HG03135 (cell line): ENCODE data around the gene KLC1.

ENCODE experiments used
- ATAC-seq: cut with Tn5 transposase; IDR thresholded peaks from one replicate; pipeline ENCODE4 v1.9.1; 2021; ENCODE audit warnings: mild to moderate bottlenecking, moderate library complexity; ENCODE audit not compliant: unreplicated experiment

Gene KLC1

DNA sequence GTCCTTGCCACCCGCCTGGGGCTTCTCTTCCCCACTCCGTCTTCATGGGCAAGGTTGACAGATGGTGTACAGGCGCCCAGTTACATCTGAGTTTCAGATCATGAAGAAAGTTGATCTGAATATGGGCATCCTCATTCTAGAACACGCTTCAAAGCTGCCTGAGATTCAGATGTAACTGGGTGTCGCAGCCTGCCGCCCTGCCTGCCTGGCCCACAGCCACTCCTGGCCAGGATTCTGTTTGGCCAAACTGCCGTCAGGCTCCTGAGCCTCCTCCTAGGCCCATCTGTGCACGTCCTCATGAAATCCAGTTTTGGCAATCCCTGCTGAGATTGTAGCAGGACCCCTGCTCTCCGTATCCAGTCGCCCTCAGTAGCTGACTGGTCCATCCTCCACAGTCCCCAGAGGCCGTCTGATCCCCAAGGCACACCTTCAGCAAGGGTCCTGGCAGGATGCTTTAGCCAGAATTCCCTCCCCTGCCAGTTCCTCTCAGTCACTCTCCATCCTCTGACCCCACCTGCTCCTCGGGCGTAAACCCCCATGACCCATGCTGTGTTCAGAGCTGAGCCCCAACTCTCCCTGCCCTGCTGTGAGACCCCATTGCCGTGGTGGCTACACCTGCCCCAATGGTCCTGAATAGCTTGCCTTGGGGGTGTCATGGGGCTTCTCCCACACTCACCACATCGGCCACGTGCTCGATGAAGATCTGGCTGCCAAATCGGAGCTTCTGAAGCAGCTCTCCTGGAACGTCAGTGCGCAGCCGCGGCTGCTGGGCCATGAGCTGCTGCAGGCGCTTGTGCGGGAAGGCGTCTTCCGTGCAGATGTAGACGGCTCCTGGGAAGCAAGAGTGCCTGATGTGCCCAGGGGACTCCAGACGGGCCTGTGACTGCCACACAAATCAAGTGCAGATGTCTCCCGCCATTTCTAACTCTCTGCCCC, 73.8 kb downstream of the KLC1 start:
- no peak for ATAC-seq

DNA sequence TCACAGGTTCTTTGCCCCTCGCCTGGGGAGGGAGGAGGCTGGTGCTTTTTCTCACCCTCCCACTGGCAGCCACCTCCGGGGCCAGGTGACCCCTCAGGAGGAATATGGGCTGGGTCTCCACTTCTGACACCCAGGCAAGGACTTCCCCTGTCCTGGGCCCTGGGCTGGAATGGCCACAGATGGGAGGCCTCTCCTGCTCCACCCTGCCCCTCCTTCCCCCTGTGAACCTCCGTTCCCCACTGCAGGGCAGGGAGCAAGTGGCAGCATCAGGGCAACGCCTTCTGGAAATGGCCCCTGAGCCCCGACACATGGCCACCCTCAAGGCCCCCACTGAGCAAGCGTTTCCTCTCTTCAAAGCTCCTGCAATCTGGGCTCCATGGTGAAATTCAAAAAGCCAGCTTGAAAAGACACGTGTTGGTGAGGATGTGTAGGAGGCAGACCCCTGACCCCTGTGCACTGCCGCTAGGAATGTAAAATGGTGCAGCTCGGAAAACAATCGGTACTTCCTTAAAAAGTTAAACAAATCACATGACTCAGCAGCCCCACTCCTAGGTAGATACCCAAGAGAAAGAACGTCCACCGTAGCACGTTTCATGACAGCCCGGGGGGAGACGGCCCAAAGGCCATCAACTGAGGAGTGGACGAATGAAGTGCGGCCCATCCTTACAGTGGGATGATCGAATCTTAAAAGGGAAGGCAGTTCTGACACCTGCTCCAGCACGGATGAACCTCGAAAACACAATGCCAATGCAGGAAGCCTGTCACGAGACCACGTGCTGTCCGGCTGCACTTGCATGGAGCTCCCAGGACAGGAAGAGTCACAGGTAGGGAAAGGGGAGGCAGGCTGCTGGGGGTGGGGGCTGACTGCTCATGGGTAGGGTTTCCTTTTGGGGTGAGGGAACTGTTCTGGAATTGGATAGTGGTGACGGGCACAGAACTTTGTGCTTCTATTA, 74.7 kb downstream of the KLC1 start:
- no peak for ATAC-seq

DNA sequence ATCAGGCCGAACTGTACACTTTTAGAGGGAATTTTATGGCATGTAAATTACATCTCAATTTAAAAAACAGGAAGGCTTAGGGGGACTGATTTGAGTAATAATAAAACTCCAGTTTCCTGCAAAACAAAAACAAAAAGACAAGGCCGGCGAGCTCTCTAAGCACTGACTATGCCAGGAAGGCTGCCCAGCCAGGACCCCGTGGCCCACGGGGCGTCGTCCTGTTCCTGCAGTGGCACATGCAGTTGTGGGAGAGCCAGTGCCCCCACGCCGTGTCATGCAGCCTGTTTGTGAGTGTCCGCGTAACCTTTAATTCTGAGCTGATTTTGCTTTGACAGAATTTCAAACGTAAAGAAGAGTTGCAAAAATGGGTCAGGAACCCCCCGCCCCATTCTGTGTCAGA, 75.7 kb downstream of the KLC1 start:
- ATAC-seq, result no peak

DNA sequence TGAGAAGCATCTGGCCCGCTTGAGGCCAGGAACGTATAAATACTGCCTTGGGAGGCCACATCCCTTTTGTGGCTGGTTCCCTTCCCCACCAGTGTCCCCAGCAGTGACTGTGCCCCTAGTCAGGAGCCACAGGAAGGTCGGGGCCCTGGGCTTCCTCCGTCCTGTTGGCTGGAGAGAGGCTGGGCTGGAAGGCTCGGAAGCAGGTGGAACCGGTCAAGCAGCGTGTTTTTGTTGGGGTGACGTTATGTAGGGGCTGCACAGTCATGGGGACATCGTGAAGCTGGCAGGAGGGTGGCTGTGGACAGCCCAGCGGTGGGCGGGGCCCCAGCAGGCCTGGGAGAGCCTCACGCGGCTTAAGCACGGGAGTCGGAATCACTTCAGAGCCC, 76.1 kb downstream of the KLC1 start:
- ATAC-seq, result no peak

DNA sequence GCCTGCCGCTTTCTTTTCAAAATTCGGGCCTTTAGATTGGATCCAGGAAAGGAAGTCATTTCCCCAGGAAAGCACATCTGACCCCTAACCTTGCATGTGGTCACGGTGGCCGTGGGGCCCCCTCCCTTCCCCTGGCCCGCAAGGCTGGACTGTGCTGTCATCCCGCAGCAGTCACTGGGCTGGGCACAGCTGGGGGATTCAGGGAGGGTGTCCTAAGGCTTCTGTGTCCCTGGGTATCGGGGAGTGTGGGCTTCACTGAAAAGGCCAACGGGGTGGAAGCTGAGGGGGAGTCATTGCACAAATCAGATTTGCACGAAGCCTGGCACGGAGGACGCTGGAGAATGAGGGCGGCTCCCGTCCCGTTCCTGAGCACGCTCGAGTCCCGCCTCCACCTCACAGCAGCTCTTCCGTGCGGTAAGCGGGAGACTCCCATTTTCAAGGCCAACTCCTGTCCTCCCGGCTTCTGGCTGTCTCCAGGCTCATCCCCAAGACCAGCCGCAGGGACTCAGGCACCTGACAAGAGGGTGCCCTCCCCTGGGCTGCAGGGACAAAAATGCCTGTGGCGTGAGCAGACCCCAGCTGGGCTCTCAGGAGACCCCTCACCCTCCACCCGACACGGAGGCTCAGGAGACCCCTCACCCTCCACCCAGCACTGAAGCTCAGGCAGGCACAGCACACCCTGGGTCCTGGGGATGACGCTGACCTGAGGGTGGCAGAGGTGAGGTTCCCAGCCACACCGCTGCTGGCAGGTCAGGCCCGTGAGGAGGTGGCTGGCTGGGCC, 76.7 kb downstream of the KLC1 start:
- ATAC-seq, result no peak

DNA sequence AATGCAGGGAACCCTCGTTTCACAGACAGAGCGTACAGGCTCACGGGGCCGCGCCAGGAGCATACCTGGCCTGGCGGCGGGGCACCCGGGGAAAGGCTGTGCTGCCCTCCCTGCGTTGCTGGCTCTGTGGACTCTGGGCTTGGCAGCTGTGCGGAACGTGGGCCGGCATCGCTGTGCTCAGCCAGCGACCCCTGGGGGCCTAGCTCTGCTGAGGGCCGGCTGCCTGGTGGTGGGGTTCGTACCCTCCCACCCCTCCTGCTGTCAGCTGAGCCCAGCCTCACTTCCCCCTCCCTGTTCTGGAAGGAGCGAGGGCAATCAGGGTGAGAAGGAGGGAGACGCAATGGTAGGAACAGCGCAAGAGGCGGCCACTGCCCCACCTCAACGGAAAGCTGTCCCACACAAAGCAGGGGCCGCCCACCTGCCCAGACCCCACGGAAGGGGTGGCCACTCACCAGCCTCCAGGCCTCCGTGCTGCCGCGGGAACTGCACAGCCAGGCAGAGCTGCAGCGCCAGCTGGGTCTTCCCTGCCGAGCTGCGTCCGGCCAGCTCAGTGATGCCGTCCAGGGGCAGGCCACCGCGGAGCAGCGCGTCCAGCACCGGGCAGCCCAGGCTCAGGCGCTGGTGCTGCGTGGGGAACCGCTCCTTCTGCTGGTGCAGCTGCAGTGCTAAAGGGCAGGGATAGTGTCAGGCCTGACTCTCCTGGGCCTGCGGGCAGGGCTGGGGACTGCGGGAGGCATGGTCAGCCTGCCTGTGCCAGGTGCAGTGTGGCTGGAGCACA, 77.7 kb downstream of the KLC1 start:
- ATAC-seq, result no peak

DNA sequence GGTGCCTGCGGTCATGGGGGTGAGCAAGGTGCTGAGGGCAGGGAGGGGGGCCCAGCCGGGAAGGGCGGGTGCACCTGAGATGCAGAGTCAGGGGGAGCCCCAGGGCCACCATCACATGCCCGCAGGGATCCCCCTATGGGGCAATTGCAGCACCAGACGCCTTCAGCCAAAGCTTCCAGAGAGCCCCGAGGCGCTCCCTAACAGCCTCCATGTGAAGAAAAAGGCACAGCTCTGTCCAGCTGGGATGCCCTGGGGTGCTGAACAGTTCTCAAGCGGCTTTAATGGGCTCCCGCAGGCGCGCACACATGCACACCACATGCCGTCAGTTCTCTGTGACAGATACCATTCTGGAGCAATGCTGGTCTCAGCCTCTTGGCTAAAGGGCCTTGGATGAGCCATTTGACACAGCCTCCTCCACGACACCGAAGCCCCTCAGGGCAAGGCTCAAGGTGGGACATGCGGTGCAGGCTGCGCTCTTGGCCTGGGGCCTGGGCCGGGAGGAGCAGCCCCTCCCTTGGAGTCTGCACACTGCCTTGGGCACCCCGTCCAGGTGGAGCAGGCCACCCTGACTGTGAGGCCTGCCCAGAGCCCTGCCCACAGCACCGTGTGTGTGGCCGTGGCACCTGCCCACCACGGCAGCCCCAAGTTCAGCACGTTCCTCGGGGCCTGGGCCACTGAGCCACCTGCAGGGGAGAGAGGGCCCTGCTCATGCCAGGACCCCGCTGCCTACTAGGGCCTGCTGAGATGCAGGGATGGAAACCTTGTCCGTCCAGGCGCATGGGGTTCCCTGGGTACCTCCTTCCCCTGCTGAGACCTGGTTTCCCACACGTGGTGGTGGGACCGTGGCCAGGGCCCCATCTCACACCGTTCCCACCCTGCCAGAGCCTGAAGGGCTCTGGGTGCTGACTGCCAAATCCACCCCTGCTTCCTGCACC, 78.6 kb downstream of the KLC1 start:
- ATAC-seq, result no peak

DNA sequence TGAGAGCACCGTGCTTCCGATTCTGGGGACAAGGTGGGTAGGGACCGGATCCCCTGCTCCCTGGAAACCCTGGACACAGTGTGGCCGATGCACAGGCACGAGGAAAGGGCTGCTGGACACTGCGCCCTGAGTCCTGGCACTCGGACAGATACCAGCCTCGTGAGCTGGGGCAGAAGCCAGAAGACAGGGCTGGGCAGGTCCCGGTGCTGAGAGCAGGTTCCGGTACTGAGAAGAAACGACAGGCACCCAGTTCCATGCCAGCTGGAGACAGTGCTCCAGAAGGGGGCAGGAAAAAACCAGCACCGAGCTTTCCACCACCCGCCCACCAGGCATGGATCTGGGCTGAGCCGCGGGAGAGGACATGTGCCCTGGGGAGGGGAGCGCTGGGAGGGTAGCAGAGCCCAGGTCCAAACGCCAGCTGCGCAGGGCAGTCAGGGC, 79.8 kb downstream of the KLC1 start:
- ATAC-seq, result no peak

DNA sequence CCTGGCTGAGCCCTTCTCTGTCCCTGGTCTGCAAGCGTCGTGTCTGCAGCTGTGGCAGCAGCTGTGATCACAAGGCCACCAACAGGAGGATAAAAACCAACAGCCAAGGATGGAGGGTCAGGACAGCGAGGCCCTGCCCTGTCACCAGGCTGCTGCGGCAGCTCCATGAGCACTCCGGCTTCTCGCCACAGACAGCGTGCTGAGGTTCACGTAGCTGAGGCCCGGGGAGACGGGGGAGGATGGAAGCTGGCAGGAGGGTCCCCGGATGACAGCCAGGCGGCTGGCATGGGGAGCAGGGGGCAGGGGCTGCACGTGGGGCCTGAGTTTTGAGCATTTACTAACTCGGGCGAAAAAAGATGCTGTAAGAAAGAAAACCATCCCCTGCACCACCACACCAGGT, 80.8 kb downstream of the KLC1 start:
- no peak for ATAC-seq

DNA sequence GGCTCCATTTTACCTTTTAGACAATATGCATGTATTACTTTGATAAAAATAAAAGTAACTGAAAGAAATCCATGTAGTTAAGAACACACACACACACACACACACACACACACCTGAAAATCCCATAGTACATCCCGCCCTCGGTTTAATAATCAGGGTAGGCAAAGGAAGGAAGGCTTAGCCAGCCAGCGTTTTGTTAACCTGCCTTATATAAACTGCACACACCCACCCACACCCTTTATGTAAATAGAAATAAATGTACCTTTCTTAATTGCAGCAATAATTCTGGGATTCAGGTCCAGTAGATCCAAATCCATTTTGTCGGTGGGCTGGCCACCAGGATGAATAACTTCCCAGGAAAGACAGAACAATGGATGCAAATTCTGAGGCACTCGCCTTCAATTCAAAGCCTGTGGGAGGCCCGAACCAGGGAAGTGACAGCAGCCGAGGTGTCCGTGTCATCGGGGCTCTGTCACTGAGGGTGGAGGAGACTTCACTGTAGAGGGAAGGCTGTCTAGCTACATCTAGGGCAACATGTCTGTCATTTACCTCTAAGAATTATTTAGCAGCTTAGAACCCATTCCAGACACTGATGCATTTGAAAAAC, 81.9 kb downstream of the KLC1 start:
- no peak for ATAC-seq

DNA sequence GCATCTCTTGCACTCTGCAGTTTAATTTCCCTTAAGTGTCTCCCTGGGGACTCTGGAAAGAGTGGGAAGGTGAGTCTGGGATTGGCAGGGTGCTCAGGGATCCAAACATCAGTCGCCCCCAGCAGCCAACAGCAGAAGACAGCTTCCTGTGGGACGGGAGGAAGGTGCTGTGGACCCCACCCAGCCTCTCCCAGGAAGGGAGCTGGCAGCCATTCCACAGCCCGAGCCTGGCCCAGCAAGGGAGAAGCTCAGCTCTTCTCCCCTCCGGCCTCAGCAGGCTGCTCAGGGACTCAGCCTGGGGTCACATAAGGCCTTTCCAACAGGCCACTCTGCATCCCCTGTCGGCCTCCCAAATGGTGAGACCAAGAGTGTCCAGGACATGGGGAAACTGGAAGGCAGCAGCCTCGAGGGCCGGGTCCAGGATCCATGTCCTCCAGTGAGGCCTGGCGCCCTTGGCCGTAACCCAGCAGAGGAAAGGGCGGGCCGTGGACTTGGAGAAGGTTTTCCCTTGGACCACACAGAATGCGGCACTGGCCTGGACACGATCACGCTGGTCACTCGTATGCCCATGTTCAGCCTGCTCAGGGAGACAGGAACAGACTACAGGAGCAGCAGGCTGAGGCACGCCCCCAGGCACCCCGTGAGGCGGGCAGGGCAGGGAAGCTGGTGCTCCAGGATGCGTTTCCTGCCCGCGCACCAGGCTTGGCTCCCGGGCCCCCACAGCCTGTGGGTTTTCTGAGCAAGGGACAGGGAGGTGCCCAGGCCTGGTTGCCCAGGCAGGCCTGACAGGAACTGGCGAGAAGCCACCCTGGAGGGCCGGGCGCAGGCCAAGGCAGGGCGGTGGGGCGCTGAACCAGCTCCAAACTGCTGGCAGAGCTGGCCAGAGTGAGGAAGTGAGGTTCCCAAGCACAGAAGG, 82.8 kb downstream of the KLC1 start:
- ATAC-seq, result no peak

DNA sequence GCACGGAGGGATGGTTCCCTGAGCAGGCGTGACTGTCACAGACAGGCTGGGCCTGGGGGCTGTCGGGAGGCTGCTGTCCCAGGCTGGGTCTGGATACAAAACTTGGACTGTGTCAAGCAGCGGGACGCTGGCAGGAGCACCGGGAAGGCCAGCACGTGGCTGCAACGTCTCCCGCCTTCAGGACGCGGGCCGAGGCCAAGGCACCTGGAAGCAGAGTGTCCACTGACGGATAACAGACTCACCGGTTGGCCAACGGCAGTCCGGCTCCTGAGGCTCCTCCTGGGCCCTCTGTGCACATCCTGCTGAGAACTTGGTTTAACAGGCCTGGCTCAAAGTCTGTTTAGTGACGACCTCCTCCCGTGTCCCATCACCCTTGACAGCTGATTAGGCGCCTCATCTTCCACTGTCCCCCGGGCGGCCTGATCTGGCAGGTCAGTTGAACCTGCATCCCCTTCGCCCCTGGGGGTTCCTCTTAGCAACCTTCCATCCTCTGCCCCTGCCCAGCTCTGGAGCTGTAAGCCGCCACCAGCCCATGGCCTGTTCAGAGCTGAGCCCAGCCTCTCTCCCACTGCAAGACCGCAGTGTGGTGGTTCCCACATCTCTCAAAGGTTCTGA, 83.7 kb downstream of the KLC1 start:
- no peak for ATAC-seq

DNA sequence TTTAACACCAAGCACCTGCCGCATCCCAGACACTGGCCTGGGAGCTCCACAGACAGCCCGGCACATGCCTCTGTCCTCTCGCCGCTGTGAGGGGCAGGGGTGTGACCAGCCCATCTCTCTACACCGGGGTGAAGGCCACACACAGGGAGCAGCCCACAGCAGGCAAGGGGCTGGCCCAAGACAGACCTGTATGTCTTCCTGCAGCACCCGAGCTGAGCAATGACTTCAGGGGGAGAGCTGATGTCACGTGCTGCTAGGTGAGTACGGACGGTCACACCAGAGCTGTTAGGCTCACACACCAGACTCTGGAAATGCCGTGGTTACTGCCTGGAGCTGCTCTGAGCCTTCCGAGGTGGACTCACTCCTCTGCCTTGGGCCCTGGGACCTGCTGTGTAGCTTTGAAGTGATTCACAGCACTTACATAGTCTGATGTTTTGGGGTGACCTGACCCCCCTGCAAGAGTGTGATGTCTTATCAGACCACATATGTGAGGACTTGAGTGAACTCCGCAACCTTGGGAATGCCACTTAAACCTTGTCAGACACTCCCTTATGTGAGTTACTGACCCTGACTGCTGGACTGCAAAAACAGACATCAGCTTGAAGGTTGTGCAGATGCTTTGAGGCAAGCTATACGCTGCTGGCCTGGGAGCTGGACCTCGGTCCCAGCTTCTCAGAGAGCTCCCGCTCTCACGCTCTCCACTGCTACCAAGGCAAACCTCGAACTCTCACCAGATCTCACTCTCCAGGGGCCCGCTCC, 84.5 kb downstream of the KLC1 start:
- ATAC-seq, result no peak

DNA sequence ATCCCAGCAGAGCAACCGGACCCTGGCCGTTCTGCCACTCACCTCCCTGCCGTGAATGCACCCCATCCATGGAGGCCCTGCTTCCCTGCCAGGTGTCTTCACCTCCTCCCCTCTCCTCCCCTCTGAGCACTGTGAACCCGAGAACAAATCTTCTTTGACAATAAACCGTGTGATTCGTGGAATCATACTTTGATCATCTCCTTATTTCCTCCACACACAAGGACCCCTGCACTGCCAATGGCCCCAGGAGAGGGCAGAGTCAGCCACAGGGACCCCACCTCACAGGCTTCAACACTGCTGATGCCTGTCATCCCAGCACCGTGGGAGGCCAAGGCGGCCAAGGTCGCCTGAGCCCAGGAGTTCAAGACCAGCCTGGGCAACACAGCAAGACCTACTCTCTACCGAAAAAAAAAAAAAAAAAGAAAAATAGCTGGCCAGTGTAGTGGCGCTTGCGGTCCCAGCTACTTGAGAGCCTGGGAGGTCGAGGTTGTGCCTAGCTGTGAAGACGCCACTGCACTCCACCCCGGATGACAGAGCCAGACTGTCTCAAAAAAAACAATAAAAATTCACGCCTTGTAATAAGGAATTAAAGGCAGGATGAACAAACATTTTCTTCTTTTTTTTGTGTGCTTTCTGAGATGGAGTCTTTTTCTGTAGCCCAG, 85.2 kb downstream of the KLC1 start:
- no peak for ATAC-seq

DNA sequence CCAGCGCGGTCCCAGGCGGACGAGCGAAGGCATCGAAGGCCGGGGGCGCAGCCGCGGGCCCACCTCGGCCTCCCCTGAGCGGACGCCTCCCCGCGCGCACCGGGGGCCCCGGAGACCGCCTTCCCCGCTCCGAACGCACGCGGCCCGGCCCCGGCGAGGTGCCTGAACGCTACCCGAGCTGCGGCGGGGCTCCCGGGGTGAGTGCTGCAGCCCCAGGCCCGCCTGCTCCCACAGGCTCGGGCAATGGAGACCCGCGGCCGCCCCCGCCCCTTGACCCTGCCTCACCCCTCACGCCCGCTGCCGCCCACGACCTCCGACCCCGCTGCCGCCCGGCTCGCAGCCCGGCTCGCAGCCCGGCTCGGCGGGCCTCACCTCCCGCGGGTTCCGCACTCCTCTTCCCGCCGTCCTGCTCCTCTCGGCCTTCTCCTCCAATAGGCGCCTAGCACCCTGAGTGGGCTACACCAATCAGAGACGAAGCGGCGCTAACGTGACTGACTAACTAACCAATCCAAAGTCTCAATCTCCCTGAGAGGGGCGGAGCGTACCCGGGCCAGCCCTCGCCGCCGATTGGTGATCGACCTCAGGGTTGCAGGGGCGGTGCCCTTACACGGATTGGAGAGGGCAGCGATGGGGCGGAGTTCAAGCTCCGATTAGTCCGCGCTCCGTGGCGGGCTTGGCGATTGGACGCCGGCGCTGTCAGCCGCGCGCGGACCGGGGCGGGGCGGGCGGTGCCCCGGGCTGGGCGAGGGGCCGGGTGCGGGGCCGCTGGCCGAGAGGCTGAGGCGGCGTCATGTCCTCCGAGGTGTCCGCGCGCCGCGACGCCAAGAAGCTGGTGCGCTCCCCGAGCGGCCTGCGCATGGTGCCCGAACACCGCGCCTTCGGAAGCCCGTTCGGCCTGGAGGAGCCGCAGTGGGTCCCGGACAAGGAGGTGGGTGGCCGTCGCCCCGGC, 86.3 kb downstream of the KLC1 start, which contains the start of the genes XRCC3 and ZFYVE21:
Gene XRCC3, minus strand, starts transcription at position 400 of the 949 bp plus-strand sequence. CDS start 4,364 bp downstream, outside the sequence.
Gene ZFYVE21, plus strand, starts transcription at position 759 of the 949 bp plus-strand sequence. Its CDS starts 32 bp downstream, at position 791.
- ATAC-seq, result peak; percentile 95
